GM12891 (cell line): ENCODE data around the gene CHCHD10.

Source experiments
- DNase-seq: peaks from one replicate; pipeline ENCODE4 v3.0.0; 2011; ENCODE audit warnings: low spot score; ENCODE audit not compliant: insufficient read length
- FAIRE-seq: peaks from 2 replicates; lab custom pipeline; 2011; peaks lifted over from hg19 to GRCh38; lab: Jason Lieb, UNC
- PAX5 ChIP-seq: IDR thresholded peaks from 2 replicates; pipeline ENCODE4 v1.6.1; 2011; ENCODE audit warnings: low read length, moderate library complexity, mild to moderate bottlenecking; ENCODE audit not compliant: insufficient read depth, severe bottlenecking
- POLR2A ChIP-seq: IDR thresholded peaks from 2 replicates; pipeline ENCODE4 v1.6.1; 2011; ENCODE audit warnings: low read depth, low read length, control low read depth
- POLR2AphosphoS5 ChIP-seq: IDR thresholded peaks from 2 replicates; pipeline ENCODE4 v1.6.1; 2011; ENCODE audit warnings: low read depth, low read length, control low read depth
- POU2F2 ChIP-seq: IDR thresholded peaks from 2 replicates; pipeline ENCODE4 v1.6.1; 2011; ENCODE audit warnings: low read depth, mild to moderate bottlenecking, control low read depth, low read length, moderate library complexity
- SPI1 ChIP-seq: IDR thresholded peaks from 2 replicates; pipeline ENCODE4 v1.6.1; 2011; ENCODE audit warnings: low read depth, low read length, control low read depth
- TAF1 ChIP-seq: IDR thresholded peaks from 2 replicates; pipeline ENCODE4 v1.6.1; 2011; ENCODE audit warnings: low read depth, low read length, control low read depth

Gene CHCHD10

DNA sequence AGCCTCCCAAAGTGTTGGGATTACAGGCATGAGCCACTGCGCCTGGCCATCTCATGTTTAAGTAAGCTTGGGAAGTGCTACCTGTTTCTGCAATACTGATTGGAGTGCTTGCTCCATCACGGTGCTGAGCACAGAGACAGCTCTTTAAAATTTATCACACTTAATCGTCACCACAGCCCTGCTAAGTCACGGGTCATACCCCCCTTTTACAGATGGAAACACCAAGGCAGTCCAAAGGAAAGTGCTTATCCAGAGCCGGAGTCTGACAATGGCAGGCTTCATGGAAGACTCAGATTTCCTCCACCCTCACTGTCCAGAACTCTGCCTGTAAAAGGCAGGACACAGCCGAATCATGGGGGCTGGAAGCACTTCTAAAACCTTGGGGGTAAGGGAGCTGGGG, 7.7 kb downstream of the CHCHD10 start:
- DNase-seq (no peak), FAIRE-seq (no peak)
- TF ChIP-seq TAF1 (no peak), POLR2AphosphoS5 (no peak), POLR2A (no peak), PAX5 (no peak)

DNA sequence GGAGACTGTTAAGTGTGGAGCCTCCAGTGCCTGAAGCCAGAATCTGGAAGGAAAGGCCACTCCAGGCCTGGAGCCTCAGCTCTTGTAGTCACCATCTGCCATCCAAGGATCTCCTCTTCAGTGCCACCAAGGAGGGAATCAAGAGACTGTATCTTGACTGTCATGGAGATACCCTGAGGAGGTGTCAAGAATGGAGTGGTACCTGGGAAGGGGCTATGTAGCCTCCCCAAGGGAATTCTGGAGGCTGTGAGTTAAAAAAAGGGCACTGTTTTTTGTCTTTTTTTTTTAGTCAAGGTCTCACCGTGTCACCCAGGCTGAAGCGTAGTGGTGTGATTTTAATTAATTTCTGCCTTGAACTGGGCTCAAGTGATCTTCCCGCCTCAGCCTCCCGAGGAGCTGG, 8.2 kb downstream of the CHCHD10 start:
- no peak for TF ChIP-seq SPI1
- TF ChIP-seq PAX5 = no peak
- no peak for TF ChIP-seq TAF1
- no peak for TF ChIP-seq POLR2A
- TF ChIP-seq POU2F2 = no peak
- no peak for TF ChIP-seq POLR2AphosphoS5
- DNase-seq = no peak
- no peak for FAIRE-seq

DNA sequence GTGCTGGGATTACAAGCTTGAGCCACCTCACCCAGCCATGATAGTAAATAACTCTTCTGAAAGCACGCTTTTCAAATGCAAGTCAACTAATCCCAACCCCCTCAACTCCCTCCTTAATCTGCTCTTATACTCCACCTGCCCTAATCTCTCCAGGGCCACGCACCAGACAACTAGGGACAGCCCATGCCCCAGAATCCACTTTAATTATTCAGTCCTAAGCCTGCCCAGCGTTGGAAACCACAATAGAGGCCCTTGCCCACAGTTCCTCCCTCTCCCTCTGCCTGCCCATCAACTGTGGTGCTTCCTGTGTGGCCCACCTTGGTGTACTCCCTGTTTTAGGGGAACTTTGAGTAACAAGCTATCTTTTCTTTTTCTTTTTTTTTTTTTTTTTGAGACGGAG, 10.9 kb downstream of the CHCHD10 start:
- TF ChIP-seq PAX5 = no peak
- no peak for TF ChIP-seq POLR2AphosphoS5
- TF ChIP-seq TAF1 = no peak
- no peak for TF ChIP-seq POLR2A
- no peak for TF ChIP-seq POU2F2
- no peak for TF ChIP-seq SPI1
- DNase-seq = no peak
- no peak for FAIRE-seq

DNA sequence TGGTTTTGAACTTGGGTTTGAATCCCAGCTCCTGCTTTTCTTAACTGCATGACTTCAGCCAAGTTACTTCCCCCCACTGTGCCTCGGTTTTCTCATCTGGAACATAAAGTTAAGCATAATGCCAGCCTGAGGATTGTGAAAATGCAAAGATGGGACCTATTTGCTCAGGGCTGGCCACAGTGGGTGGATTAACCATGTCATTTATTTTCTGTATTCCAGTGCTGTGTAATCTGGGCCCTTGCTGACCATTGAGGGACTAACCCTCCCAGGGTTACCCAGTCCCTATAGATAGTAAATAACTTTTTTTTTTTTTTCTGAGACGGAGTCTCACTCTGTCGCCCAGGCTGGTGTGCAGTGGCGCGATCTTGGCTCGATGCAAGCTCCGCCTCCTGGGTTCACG, 12.1 kb downstream of the CHCHD10 start:
- FAIRE-seq (no peak), DNase-seq (no peak)
- TF ChIP-seq POLR2AphosphoS5 (no peak), SPI1 (no peak), PAX5 (no peak), POU2F2 (no peak), TAF1 (no peak)

DNA sequence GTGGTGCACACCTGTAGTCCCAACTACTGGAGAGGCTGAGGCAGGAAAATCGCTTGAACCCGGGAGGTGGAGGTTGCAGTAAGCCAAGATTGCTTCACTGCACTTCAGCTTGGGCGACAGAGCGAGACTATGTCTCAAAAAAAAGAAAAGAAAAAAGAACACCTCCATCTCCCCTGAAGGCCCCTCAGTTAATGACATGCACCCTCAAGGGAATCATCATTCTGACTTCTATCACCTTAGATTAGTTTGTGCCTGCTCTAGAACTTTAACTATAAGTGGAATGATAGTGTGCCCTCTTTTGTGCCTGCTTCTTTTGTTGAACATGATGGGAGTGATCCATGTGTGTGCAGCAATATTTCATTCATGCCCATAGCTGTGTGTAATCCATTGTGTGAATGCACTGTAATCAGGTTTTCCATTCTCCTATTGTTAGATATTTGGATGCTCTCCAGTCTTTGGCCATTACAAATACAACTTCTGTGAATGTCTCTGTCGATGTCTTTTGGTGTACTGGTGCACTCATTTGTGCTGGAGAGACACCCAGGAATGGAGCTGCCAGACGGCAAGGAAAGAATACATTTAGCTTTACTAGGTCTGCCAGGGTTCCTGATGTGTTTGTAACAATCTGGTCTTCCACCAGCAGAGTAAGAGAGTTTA, 12.7 kb downstream of the CHCHD10 start:
- TF ChIP-seq POLR2AphosphoS5 = no peak
- TF ChIP-seq TAF1 = no peak
- no peak for TF ChIP-seq SPI1
- no peak for TF ChIP-seq POLR2A
- TF ChIP-seq POU2F2 = no peak
- TF ChIP-seq PAX5 = no peak
- FAIRE-seq = peak; percentile 79
- no peak for DNase-seq

DNA sequence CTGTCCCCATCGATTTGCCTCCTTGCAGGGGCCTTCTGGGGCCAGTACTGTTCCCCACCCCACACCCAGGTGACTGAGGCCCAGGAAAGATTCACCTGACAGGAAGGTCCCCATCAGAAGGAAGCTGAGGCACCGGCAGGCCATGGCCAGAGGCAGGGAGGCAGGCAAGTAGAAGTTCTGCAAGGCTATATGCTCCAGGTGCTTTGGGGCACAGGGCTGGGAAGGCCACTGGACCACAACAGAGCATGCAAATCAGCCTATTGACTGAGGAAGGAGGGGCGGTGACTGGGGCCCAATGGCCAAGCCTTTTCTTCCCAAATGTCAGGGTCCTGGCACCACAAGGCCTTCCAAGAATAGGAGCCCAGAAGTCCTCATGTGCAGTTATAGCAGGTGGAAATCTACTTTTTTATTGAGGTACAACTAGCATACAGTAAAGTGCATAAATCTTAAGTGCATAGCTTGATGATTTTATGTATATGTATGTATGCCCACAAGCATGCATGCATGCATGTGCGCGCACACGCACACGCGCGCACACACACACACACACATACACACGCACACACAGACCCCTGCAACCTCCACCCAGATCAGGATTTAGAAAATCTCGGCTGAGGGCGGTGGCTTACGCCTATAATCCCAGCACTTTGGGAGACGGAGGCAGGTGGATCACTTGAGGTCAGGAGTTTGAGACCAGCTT, 13.4 kb downstream of the CHCHD10 start, which contains the start of gene VPREB3:
VPREB3 (minus strand) TSS at position 206 of the 700 bp plus-strand sequence; CDS start at position 144, 62 bp downstream.
- FAIRE-seq = peak; percentile 64
- DNase-seq = no peak
- no peak for TF ChIP-seq POLR2A
- no peak for TF ChIP-seq POLR2AphosphoS5
- no peak for TF ChIP-seq POU2F2
- TF ChIP-seq PAX5 = no peak
- no peak for TF ChIP-seq SPI1
- no peak for TF ChIP-seq TAF1

DNA sequence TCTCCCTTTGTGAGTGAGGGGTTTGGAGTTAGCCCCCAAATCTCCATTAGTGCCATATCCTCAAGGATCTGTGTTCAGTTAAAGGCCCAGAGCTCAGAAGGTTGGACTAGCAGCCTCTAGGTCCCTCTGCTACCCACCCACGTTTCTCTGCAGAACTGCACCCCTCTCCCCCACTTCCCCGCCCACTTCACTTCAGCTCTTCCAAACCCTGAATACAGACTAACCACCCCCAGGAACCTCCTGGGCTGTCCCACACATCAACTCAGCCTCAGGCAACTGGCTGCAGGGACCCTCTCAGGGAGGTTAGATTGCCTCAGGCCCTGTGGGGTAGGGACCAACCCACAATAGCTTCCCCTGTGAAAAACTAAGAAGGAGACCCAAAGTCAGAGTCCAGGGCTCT, 14.4 kb downstream of the CHCHD10 start:
- no peak for FAIRE-seq
- no peak for TF ChIP-seq POLR2AphosphoS5
- TF ChIP-seq TAF1 = no peak
- no peak for TF ChIP-seq POU2F2
- TF ChIP-seq POLR2A = no peak
- no peak for TF ChIP-seq PAX5
- no peak for TF ChIP-seq SPI1
- no peak for DNase-seq

DNA sequence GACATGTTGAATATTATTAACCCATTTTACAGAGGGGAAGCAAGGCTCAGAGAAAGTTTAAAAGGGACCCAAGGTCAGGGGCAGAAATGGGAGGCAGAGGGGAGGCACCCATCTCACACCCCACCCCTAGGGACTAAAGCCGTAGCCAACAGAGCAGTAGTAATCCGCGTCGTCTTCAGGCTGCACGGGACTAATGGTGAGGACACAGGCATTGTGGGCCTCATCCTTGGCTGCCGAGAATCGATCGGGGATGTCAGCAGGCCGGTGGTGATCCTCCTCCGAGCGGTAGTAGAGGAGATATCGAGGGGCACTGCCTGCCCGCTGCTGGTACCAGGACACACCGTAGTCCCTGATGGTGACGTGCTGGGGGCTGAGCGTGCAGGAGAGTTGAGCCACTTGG, 15.0 kb downstream of the CHCHD10 start:
- FAIRE-seq (no peak), DNase-seq (no peak)
- TF ChIP-seq POU2F2 = no peak

DNA sequence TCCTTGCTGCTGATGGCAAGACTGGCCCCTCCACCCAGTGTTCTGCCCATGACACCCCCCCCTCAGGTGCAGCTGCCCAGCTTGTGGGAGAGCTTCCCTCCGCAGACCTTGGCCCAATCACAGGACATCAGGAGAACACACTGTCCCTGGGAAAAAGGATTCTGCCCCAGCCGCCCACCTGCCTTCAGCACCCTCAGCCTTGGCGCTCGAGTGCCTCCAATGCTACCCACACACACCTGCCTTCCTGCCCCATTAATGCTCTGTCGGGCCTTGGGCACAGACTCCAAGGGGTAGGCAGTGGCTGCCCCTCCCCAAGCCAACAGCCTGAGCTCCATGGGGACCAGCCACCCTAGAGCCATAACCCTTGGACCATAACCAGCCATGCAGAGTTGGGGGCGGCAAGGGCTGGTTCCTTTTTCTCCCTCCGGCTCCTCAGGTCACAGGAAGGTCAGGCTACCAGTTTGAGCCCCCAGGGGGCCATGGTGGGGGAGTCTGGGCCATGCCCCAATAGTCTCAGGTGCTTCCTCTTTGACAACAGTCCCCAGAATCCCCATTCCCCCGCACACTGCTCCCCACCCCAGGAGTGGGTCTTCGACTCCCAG, 15.6 kb downstream of the CHCHD10 start:
- no peak for DNase-seq
- FAIRE-seq = peak; percentile 88
- no peak for TF ChIP-seq POU2F2
- TF ChIP-seq POLR2AphosphoS5 = no peak
- TF ChIP-seq PAX5 = peak; percentile 15
- no peak for TF ChIP-seq TAF1
- peak; percentile 69; the same call in 1 of the 2 replicates for TF ChIP-seq SPI1

DNA sequence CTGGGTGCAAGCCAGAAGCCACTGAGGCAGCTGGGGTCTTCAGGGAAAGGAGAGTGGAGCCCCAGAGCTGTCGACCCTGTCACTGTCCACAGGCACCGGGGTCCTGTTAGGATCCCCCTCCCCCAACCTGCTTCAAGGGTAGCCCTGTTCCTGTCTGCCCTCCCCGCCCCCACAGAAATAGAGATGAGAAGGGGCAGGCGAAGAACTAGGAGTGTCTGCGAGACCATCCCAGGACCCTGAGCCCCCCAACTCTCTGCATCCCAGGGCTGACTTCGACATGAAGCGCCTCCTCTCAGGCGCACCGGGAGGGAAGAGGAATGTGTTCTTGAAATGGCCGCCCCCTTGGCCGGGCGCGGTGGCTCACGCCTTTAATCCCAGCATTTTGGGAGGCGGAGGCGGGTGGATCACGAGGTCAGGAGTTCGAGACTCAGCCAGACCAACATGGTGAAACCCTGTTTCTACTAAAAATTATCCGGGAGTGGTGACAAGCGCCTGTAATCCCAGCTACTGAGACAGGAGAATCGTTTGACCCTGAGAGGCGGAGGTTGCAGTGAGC, 16.3 kb downstream of the CHCHD10 start:
- FAIRE-seq (peak; percentile 43), DNase-seq (no peak)
- TF ChIP-seq POLR2A = no peak
- TF ChIP-seq SPI1 = no peak
- 0 out of 2 replicates have a peak, but pooled peaks have one; percentile 4 for TF ChIP-seq POLR2AphosphoS5
